H1 (cell line): Measurements from ENCODE around the gene RTN4IP1. TPM values are rescaled to one million over a fixed set of nuclear protein-coding genes. Genes with fewer than 3 reads are reported as not detected.

ENCODE experiments used
- CTCF ChIA-PET: fragments of 300-600 bp; sonication (Branson Sonifier 250); formaldehyde crosslinking; loops from one replicate; lab custom pipeline; 2021; ENCODE audit not compliant: partially characterized antibody; lab: Charles Lee
- POLR2A ChIA-PET: fragments of 300-600 bp; sonication (Branson Sonifier 250); formaldehyde crosslinking; loops from one replicate; lab custom pipeline; 2021; ENCODE audit warnings: inconsistent platforms; ENCODE audit not compliant: partially characterized antibody; lab: Charles Lee
- DNase-seq, 2 experiments: peaks; one replicate each; pipeline versions ENCODE4 v3.0.0 to v3.0.0-alpha.2; 2010 to 2022; ENCODE audit warnings: low spot score in 2 of 2, low read depth in 1 of 2, mixed read lengths in 1 of 2
- FAIRE-seq: peaks from 2 replicates; lab custom pipeline; 2011; peaks lifted over from hg19 to GRCh38; lab: Jason Lieb, UNC
- H2AFZ ChIP-seq: 2 replicates; pipeline ENCODE4 v1.8.1; 2012; ENCODE audit warnings: low read length, inconsistent platforms
- H2AK5ac ChIP-seq: 2 replicates; pipeline ENCODE4 v1.6.1; 2013; ENCODE audit warnings: low read depth, low read length
- H2BK120ac ChIP-seq: replicated peaks from 2 replicates; pipeline ENCODE3; 2013; ENCODE audit warnings: low read depth, low read length, inconsistent platforms
- H2BK12ac ChIP-seq: 2 replicates; pipeline ENCODE4 v1.6.1; 2013; ENCODE audit warnings: low read depth, low read length
- H2BK15ac ChIP-seq: 2 replicates; pipeline ENCODE4 v1.6.1; 2013; ENCODE audit warnings: low read length
- H2BK20ac ChIP-seq: 2 replicates; pipeline ENCODE4 v1.6.1; 2013; ENCODE audit warnings: low read length
- H2BK5ac ChIP-seq: 2 replicates; pipeline ENCODE4 v1.6.1; 2013; ENCODE audit warnings: low read depth, low read length
- H3K14ac ChIP-seq: 2 replicates; pipeline ENCODE4 v1.6.1; 2013; ENCODE audit warnings: inconsistent platforms; ENCODE audit not compliant: insufficient read length
- H3K18ac ChIP-seq: 2 replicates; pipeline ENCODE4 v1.6.1; 2013; ENCODE audit warnings: low read length; ENCODE audit errors: extremely low read depth
- H3K23ac ChIP-seq: 2 replicates; pipeline ENCODE4 v1.6.1; 2013; ENCODE audit warnings: inconsistent platforms; ENCODE audit not compliant: insufficient read length
- H3K23me2 ChIP-seq: 2 replicates; pipeline ENCODE4 v1.6.1; 2013; ENCODE audit warnings: low read depth, low read length
- H3K27ac ChIP-seq: 2 replicates; pipeline ENCODE4 v1.6.1; 2011; ENCODE audit warnings: low read depth, low read length, inconsistent platforms
- H3K27me3 ChIP-seq, 4 experiments: replicated peaks in 1 of 4; 1 replicate in 1 of 4; 2 replicates in 3 of 4; pipeline versions ENCODE4 v1.6.1 to v1.8.1; 2011 to 2013; ENCODE audit warnings: low read length in 3 of 4, mild to moderate bottlenecking in 3 of 4, inconsistent platforms in 2 of 4, mixed read lengths in 2 of 4, moderate library complexity in 1 of 4; ENCODE audit not compliant: control insufficient read depth in 3 of 4, insufficient read depth in 3 of 4; ENCODE audit errors: extremely low read depth in 1 of 4
- H3K36me3 ChIP-seq, 4 experiments: 2 replicates each; pipeline versions ENCODE4 v1.6.1 to v1.8.1; 2011 to 2013; ENCODE audit warnings: mild to moderate bottlenecking in 4 of 4, low read length in 3 of 4, moderate library complexity in 2 of 4, control low read depth in 1 of 4, inconsistent platforms in 1 of 4; ENCODE audit not compliant: insufficient read depth in 4 of 4, control insufficient read depth in 2 of 4
- H3K4ac ChIP-seq: replicated peaks from 2 replicates; pipeline ENCODE3; 2013; ENCODE audit warnings: low read length, low read depth, mixed read lengths, inconsistent platforms; ENCODE audit not compliant: insufficient read length
- H3K4me1 ChIP-seq, 4 experiments: replicated peaks in 1 of 4; 1 replicate in 1 of 4; 2 replicates in 3 of 4; pipeline versions ENCODE4 v1.6.1 to v1.8.1; 2011 to 2013; ENCODE audit warnings: low read length in 3 of 4, inconsistent platforms in 2 of 4, mixed read lengths in 1 of 4; ENCODE audit not compliant: insufficient read depth in 4 of 4, control insufficient read depth in 3 of 4
- H3K4me2 ChIP-seq, 2 experiments: 2 replicates each; pipeline versions ENCODE4 v1.6.1 to v1.8.1; 2011 to 2013; ENCODE audit warnings: low read depth in 2 of 2, low read length in 2 of 2, control low read depth in 1 of 2, inconsistent platforms in 1 of 2, mild to moderate bottlenecking in 1 of 2; ENCODE audit not compliant: insufficient read depth in 1 of 2
- H3K4me3 ChIP-seq, 4 experiments: fragments of 200-600, 300-600 bp in 1 of 4; sonication (generic), shearing (Covaris generic), sonication (Bioruptor Twin) in 1 of 4; 2 replicates each; pipeline versions ENCODE4 v1.5.1 to v1.8.1; 2011 to 2016; ENCODE audit warnings: low read length in 4 of 4, low read depth in 3 of 4, control low read depth in 2 of 4, inconsistent platforms in 2 of 4, mild to moderate bottlenecking in 2 of 4, mixed read lengths in 1 of 4, moderate library complexity in 1 of 4; ENCODE audit not compliant: insufficient read depth in 2 of 4; ENCODE audit errors: extremely low read depth in 1 of 4
- H3K56ac ChIP-seq: replicated peaks from 2 replicates; pipeline ENCODE3; 2013; ENCODE audit warnings: low read depth, mild to moderate bottlenecking, mixed read lengths, low read length, inconsistent platforms; ENCODE audit not compliant: insufficient read length
- H3K79me1 ChIP-seq: 2 replicates; pipeline ENCODE4 v1.6.1; 2013; ENCODE audit warnings: low read depth, low read length, control low read depth
- H3K79me2 ChIP-seq, 2 experiments: 2 replicates each; pipeline versions ENCODE4 v1.6.1 to v1.8.1; 2012 to 2013; ENCODE audit warnings: low read length in 2 of 2, mild to moderate bottlenecking in 2 of 2, inconsistent platforms in 1 of 2; ENCODE audit not compliant: insufficient read depth in 2 of 2, control insufficient read depth in 1 of 2
- H3K9ac ChIP-seq, 4 experiments: replicated peaks in 1 of 4; 1 replicate in 1 of 4; 2 replicates in 3 of 4; pipeline versions ENCODE4 v1.6.1 to v1.8.1; 2011 to 2013; ENCODE audit warnings: low read depth in 3 of 4, low read length in 3 of 4, control low read depth in 2 of 4, mild to moderate bottlenecking in 2 of 4, moderate library complexity in 2 of 4, inconsistent platforms in 1 of 4; ENCODE audit errors: extremely low read depth in 1 of 4
- H3K9me3 ChIP-seq, 2 experiments: 2 replicates each; pipeline versions ENCODE4 v1.6.1 to v1.8.1; 2012 to 2013; ENCODE audit warnings: mild to moderate bottlenecking in 2 of 2, moderate library complexity in 2 of 2, control low read depth in 1 of 2, inconsistent platforms in 1 of 2, low read depth in 1 of 2, low read length in 1 of 2, mixed read lengths in 1 of 2; ENCODE audit not compliant: insufficient read depth in 2 of 2
- H4K20me1 ChIP-seq, 2 experiments: replicated peaks in 1 of 2; 2 replicates each; pipeline versions ENCODE3 to v1.8.1; 2011 to 2013; ENCODE audit warnings: inconsistent platforms in 2 of 2, low read length in 2 of 2, mild to moderate bottlenecking in 1 of 2; ENCODE audit not compliant: insufficient read depth in 2 of 2, control insufficient read depth in 1 of 2
- H4K5ac ChIP-seq: 2 replicates; pipeline ENCODE4 v1.6.1; 2013; ENCODE audit warnings: low read length, low read depth, mixed read lengths, inconsistent platforms; ENCODE audit not compliant: insufficient read length
- H4K8ac ChIP-seq: 2 replicates; pipeline ENCODE4 v1.8.0; 2013; ENCODE audit warnings: mild to moderate bottlenecking, moderate library complexity, low read length, inconsistent platforms; ENCODE audit not compliant: insufficient read depth; ENCODE audit errors: extremely low read depth
- H4K91ac ChIP-seq: replicated peaks from 2 replicates; pipeline ENCODE3; 2013; ENCODE audit warnings: low read length, mixed read lengths, inconsistent platforms; ENCODE audit not compliant: insufficient read length
- CBX8 ChIP-seq: fragments of 300-800, 300-1000 bp; sonication (generic); IDR thresholded peaks from 2 replicates; pipeline ENCODE4 v1.7.1; 2016; ENCODE audit warnings: low read depth, low read length, borderline replicate concordance
- HDAC6 ChIP-seq: IDR thresholded peaks from one replicate; pipeline ENCODE4 v1.7.1; 2012; ENCODE audit warnings: low read depth, mild to moderate bottlenecking, inconsistent platforms, low read length, moderate library complexity
- JUN ChIP-seq: IDR thresholded peaks from 2 replicates; pipeline ENCODE4 v1.6.1; 2011; ENCODE audit warnings: low read depth, mild to moderate bottlenecking, improper control_type of control experiment, low read length
- RBBP5 ChIP-seq: IDR thresholded peaks from 2 replicates; pipeline ENCODE4 v1.7.1; 2012; ENCODE audit warnings: low read depth, mild to moderate bottlenecking, inconsistent platforms, low read length, moderate library complexity, borderline replicate concordance
- SP2 ChIP-seq: IDR thresholded peaks from 2 replicates; pipeline ENCODE4 v1.6.1; 2012; ENCODE audit warnings: mild to moderate bottlenecking, low read length, inconsistent platforms
- SRF ChIP-seq: IDR thresholded peaks from 2 replicates; pipeline ENCODE4 v1.6.1; 2011; ENCODE audit warnings: mild to moderate bottlenecking, low read depth, low read length, moderate library complexity
- TAF1 ChIP-seq: IDR thresholded peaks from 2 replicates; pipeline ENCODE4 v1.6.1; 2011; ENCODE audit warnings: mild to moderate bottlenecking, low read depth, low read length
- WGBS, 2 experiments: shearing (Covaris generic) in 1 of 2; methylation state at CpG; one replicate each; pipeline versions ENCODE4 v1.1.6 to v1.1.7; 2013 to 2015; ENCODE audit warnings: low lambda C conversion rate in 2 of 2, mixed read lengths in 2 of 2, inconsistent platforms in 1 of 2, low coverage in 1 of 2, missing lambda C conversion rate in 1 of 2; ENCODE audit not compliant: insufficient replicate concordance in 2 of 2, insufficient coverage in 1 of 2, insufficient read length in 1 of 2; ENCODE audit errors: extremely low coverage in 1 of 2, missing lambda C conversion rate in 1 of 2; 5-methylcytosine and 5-hydroxymethylcytosine counted together
- polyA plus RNA-seq, 7 experiments: library from polyadenylated mRNA; depleted of rRNA in 3 of 7; stranded (reverse) in 5 of 7; unstranded in 2 of 7; fragments of >200 nt in 5 of 7; fragments of 200-250 nt in 2 of 7; gene quantifications; 1 replicate in 5 of 7; 2 replicates in 1 of 7; 4 replicates in 1 of 7; pipeline versions ENCODE4 v1.2.1 to v1.2.3, GENCODE V29; 2011 to 2013; ENCODE audit warnings: missing spikeins in 2 of 7, mixed read lengths in 2 of 7
- total RNA-seq: library from RNA; stranded (reverse); fragmentation: NEBNext Ultra II Directional; extraction: Animal tissue kit (Norgen Biotek cat#: 25700); gene quantifications from 2 replicates; pipeline ENCODE4 v1.2.1, GENCODE V29; 2021

RTN4IP1 gene
- total and polyA plus RNA-seq, 2 of the 8 experiments (the other 6 are each of a cell fraction or from before 2014, with no cell fraction given) = 14.6 to 19.5 TPM

DNA sequence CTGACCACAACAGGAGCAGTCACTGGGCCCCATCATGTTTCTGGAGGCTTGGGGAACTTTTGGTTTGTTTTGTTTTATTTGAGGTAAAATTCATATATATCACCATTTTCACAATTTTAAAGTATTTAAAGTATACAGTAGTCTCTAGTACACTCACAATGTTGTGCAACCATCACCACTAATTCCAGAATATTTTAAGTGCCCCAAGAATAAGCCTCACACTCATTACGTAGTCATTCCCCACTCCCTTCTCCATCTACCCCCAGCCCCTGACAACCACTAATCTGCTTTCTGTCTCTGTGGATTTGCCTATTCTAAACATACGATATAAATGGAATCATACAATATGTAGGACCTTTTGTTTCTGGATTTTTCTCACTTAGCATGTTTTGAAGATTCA is 29.0 kb downstream of the RTN4IP1 start:
- CTCF ChIA-PET = no interaction called here
- WGBS, 2 experiments = 81% methylated on average over 2 of the region's 2 CpGs; no CpG with 5 or more reads in 1 of the 2 experiments
- H2BK5ac ChIP-seq = no peak overlapping the region

More for the DNA sequence above, 29.0 kb downstream of the RTN4IP1 start:
- POLR2A ChIA-PET = interaction anchor here (0.9 to 1.1 kb wide), 2 partner anchors 29 to 184 kb away, joined by 3 to 4 read pairs; no protein-coding TSS in a partner anchor
- no peak overlapping the region for H3K56ac ChIP-seq
- no peak overlapping the region for H2AK5ac ChIP-seq
- no peaks in the 10 kb centered on the region; a peak in 1 of 7 replicates for H3K4me1 ChIP-seq
- no peaks in the 10 kb centered on the region; a peak in 1 of 8 replicates for H3K36me3 ChIP-seq
- H3K23me2 ChIP-seq = no peaks in the 10 kb centered on the region
- no peak overlapping the region for H2BK20ac ChIP-seq
- no peak overlapping the region for H4K91ac ChIP-seq
- no peaks in the 10 kb centered on the region for H3K79me1 ChIP-seq
- H2AFZ ChIP-seq = no peak overlapping the region
- DNase-seq (no peak), FAIRE-seq (no peak)
- H3K9ac ChIP-seq = no peak overlapping the region
- H2BK120ac ChIP-seq = no peak overlapping the region
- H3K18ac ChIP-seq = no peak overlapping the region
- no peaks in the 10 kb centered on the region for H3K79me2 ChIP-seq
- H2BK12ac ChIP-seq = no peak overlapping the region
- H3K27me3 ChIP-seq = no peaks in the 10 kb centered on the region
- H3K4me2 ChIP-seq = no peak overlapping the region
- no peak overlapping the region for H4K5ac ChIP-seq
- no peak overlapping the region for H3K27ac ChIP-seq
- no peak overlapping the region for H3K4me3 ChIP-seq
- no peak overlapping the region for H3K4ac ChIP-seq
- no peak overlapping the region for H3K23ac ChIP-seq
- H3K14ac ChIP-seq = no peak overlapping the region
- no peaks in the 10 kb centered on the region for H3K9me3 ChIP-seq
- no peak overlapping the region for H4K8ac ChIP-seq
- TF ChIP-seq CBX8 (no peak), JUN (no peak), TAF1 (no peak), RBBP5 (no peak), SRF (no peak), HDAC6 (no peak), SP2 (no peak)
- no peak overlapping the region for H2BK15ac ChIP-seq
- no peaks in the 10 kb centered on the region for H4K20me1 ChIP-seq
